ENCODE measurements around the gene FGD2.

DNA sequence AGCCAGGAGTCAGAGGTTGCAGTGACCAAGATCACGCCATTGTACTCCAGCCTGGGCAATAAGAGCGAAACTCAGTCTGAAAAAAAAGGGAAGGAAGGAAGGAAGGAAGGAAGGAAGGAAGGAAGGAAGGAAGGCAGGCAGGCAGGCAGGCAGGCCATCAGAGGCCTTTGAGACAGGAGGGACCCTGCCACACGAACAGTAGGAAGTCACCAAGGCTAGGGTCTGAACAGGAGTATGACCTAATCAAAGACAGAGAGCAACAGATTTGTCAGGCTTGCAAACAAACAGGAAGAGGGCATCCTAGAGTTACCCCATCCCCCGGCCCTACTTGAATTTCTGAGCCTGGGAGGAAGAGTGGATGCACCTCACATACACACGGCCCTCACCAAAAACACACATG lies 67.1 kb downstream of the FGD2 start:
- TF ChIP-seq CTCF (IDR thresholded peaks at IDR 0.05) (no peak), POLR2A (IDR thresholded peaks at IDR 0.05) (no peak)

Measured in lower leg skin (tissue), 3 donors.